AG10803 (cell line): ENCODE results near the gene CEND1.

Experiments used
- DNase-seq: peaks from one replicate; pipeline ENCODE4 v3.0.0; 2010; ENCODE audit warnings: low read depth
- H3K4me3 ChIP-seq: 2 replicates; pipeline ENCODE4 v1.5.1; 2011; ENCODE audit warnings: mild to moderate bottlenecking, low read length, control low read depth
- CTCF ChIP-seq: conservative IDR thresholded peaks from 2 replicates; pipeline ENCODE4 v1.5.1; 2011; ENCODE audit warnings: mild to moderate bottlenecking, low read length, control low read depth, inconsistent platforms

CEND1 gene

DNA sequence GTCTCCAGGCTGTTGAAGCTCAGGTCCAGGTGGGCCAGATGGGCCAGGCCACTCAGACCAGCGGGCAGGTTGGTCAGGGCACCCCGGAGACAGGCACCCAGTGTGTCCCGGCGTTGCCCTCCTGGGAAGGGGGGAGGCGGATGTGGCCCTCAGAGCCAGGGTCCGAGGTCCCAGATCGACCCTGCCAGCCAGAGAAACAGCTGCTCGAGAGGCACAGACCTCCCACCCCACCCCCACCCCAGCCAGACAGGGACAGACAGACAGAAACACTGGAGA, 13.5 kb upstream of the CEND1 start:
- TF ChIP-seq CTCF = no peak
- DNase-seq = no peak
- peak overlapping the region; percentile 65 for H3K4me3 ChIP-seq

GRCh38 chr11:802693-803466, 13.0 kb upstream of the CEND1 start:
- peak overlapping the region; percentile 65; the same call in 1 of the 2 replicates for H3K4me3 ChIP-seq

DNA sequence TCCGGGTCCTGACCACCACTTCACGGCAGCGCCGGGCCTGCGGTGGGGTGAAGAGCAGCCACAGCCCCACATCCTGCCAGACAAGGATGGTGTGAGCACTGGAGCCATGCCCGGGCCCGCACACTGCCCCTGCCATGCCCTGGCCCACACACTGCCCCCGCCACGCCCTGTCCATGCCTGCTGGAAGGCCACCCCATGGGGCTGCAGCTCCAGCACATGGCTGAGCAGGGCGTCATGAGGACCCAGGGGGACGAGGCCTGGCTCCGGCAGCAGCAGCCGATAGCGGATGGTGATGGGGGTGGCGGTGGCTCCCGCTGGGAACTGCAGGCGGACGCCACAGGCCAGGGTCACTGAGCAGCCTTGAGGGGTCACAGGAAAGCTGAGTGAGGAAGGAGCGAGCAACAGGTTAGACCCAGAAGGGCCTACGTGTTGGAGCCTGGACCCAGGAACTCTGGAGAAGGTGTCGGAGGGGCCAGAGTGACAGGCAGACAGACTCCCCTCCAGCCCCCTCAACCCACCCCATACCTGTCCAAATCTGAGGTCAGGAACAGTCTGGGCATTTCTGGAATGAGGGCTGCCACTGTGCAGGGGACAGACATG, 12.2 kb upstream of the CEND1 start:
- H3K4me3 ChIP-seq = no peak overlapping the region
- TF ChIP-seq CTCF = no peak
- DNase-seq = no peak

More at GRCh38 chr11:802693-803466, 13.0 kb upstream of the CEND1 start:
- no peak for TF ChIP-seq CTCF
- no peak for DNase-seq

DNA sequence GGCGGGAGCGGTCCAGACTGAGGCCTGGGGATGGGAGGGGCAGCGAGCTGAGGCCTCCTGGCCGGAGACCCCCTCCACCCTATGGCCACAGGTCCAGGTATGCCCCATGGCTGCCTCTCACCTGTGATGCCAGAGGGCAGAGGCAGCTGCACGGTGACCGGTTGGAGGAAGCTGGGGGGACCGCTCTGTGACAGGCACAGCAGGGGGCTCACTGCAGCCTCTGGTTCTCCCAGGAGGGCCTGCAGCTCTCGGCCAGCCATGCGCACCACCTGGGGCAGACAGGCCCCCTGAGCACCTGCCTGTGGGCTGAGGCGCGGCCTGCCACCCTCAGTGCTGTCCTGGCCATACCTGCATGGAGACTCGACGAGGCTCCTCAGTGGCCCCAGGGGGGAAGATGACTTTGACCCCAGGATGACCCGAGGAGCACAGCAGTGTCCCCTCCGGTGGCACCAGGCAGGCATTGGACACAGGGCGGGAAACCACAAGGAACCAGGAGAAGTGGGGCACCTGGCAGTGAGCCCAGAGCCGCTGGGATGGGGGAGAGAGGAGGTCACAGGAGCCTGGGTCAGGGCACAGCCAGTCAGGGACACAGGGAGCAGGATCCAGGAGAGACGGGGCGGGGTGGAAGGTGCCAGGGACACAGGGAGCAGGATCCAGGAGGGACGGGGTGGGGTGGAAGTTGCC, 11.3 kb upstream of the CEND1 start:
- TF ChIP-seq CTCF = no peak
- H3K4me3 ChIP-seq = no peak overlapping the region
- no peak for DNase-seq

GRCh38 chr11:800473-800872, 10.6 kb upstream of the CEND1 start:
- no peak for TF ChIP-seq CTCF
- no peak overlapping the region for H3K4me3 ChIP-seq
- no peak for DNase-seq

DNA sequence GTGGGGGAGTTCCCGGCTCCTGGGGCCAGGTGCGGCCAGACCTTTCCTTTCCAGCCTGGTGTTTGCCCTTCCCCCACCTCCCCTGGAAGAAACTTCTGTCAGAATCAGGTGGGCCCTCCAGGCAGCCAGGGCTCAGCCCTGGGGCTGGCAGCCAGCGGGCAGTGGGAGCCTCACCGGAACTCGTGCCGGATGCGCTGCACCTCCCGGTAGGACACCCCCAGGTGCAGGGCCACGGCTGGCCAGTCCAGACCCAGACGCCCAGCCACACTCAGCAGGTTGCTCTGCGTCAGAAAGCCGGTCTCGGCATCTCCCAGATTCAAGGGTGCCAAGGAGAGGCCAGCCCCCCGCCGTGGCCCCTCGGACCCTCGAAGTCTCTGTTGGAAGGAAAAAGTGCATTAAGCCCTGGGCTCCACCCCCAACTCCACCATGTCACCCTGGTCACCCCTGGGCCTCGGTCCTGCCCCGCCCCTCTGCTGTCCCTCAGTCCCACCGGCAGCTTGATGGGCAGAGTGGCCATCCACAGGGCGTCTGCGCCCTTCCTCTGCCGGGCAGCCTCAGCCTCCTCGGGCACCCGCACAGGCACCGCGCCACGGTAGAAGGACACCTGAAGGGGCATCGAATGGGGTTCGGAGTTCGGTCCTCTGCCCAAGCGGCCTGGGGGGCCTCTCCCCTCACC, 9.9 kb upstream of the CEND1 start:
- no peak for DNase-seq
- no peak overlapping the region for H3K4me3 ChIP-seq
- TF ChIP-seq CTCF = no peak
